GM12865 (cell line): ENCODE data around the gene SUN1.
"Not testable (repeated sequence)": the region's sequence is repeated elsewhere in the genome, so short reads cannot be mapped to it uniquely, and the experiment has no call there.

ENCODE experiments used
- DNase-seq: peaks from one replicate; pipeline ENCODE4 v3.0.0; 2010; ENCODE audit warnings: low read depth
- H3K4me3 ChIP-seq: 2 replicates; pipeline ENCODE4 v1.5.1; 2011; ENCODE audit warnings: mild to moderate bottlenecking, low read depth, low read length, control low read depth
- CTCF ChIP-seq: IDR thresholded peaks from 2 replicates; pipeline ENCODE4 v1.5.1; 2011; ENCODE audit warnings: low read length, control low read depth, low read depth, inconsistent platforms; ENCODE audit not compliant: insufficient read depth; ENCODE audit errors: missing control alignments

The SUN1 gene

DNA sequence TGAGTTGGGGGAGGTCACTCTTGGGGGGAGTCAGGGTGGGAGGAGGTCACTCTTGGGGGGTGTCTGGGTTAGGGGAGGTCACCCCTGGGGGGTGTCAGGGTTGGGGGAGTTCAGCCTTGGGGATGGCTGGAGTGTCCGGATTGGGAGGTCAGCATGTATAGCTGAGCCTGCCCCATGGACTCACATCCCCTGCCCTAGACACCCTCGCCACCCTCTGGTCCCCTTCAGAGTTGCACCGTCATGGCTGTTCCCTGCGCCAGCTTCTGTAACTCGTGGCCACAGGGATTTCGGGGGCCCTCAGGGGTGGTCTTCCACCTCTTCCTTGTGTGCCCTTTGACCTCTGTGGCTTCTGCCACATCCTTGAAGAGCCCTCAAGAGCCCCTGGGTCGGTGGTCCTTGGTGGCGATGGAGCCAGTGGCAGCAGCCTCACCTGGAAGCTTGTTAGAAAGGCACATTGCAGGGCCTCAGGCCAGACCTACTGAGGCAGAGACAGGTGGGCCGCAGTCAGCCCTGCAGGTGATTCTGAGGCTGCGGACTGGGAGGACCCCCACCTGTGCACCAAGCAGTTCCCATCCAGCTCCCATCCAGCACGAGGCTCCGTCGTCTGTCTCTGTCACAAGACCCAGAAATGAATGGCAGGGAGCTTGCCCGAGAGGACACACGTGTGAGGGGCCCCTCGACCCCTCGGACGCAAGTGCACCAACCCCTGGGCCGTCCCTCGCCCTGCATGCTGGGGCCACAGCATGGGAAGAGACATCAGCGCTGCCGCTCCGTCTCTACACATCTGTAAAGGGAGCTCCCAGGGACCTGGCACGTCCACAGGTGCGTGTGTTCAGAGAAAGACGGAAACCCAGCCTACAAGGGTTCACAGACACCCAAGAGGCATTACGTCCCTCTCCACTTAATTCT, 44.7 kb upstream of the SUN1 start:
- no peak overlapping the region for H3K4me3 ChIP-seq
- no peak for TF ChIP-seq CTCF
- no peak for DNase-seq

- no peak for TF ChIP-seq CTCF
- no peak for DNase-seq
Measured at GRCh38 chr7:791519-791918, 40.8 kb upstream of the SUN1 start.

GRCh38 chr7:794207-794606, 38.1 kb upstream of the SUN1 start:
- DNase-seq, result no peak
- no peak overlapping the region for H3K4me3 ChIP-seq
- no peak for TF ChIP-seq CTCF

More at GRCh38 chr7:791519-791918, 40.8 kb upstream of the SUN1 start:
- no peak overlapping the region for H3K4me3 ChIP-seq

DNA sequence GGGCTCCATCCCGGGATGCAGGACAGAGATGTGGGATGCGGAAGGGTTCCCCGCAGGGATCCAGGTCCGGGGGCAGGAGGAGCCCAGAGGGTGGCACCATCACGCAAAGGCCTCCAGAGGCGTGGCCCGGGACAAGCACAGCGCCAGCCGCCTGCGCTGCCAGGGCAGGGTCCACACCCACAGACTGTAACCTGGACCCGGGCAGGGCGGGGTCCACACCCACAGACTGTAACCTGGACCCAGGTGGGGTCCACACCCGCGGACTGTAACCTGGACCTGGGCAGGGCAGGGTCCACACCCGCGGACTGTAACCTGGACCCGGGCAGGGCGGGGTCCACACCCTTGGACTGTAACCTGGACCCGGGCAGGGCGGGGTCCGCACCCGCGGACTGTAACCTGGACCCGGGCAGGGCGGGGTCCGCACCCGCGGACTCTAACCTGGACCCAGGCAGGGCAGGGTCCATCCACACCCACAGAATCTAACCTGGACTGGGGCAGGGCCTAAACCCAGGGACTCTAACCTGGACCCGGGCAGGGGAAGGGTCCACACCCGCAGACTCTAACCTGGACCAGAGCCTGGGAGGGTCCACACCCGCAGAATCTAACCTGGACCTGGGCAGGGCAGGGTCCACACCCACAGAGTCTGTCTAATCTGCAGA, 37.5 kb upstream of the SUN1 start:
- no peak for DNase-seq
- no peak for TF ChIP-seq CTCF
- H3K4me3 ChIP-seq, result no peak overlapping the region

GRCh38 chr7:796434-797169, 35.7 kb upstream of the SUN1 start:
- DNase-seq, H3K4me3 ChIP-seq: not testable (repeated sequence)

DNA sequence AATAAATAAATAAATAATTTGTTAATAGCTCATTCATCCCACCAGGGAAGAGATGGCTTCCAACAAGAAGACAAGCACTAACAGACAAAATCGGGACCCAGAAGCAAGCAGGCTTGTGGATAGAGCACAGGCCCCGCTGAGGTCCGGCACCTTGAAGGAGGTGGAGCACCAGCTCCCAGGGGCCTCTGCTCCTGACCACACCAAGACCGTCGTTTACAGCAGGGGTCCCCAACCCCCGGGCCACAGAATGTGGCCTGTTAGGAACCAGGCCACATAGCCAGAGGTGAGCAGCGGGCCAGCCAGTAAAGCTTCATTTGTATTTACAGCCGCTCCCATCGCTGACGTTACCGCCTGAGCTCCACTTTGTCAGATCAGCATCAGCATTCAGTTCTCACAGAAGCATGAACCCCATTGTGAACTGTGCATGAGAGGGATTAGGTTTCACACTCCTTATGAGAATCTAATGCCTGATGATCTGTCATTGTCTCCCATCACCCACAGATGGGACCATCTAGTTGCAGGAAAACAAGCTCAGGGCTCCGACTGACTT, 33.3 kb upstream of the SUN1 start:
- TF ChIP-seq CTCF, result no peak
- DNase-seq, result no peak
- H3K4me3 ChIP-seq, result no peak overlapping the region

- no peak overlapping the region for H3K4me3 ChIP-seq
- no peak for DNase-seq
- TF ChIP-seq CTCF, result no peak
Measured at GRCh38 chr7:800692-801091, 31.6 kb upstream of the SUN1 start.

GRCh38 chr7:801351-801750, 30.9 kb upstream of the SUN1 start:
- H3K4me3 ChIP-seq, DNase-seq: not testable (repeated sequence)
